Skin epidermis (tissue), 12 donors: Measurements from ENCODE around the gene DDIT4L.
"Not testable (repeated sequence)": the region's sequence is repeated elsewhere in the genome, so short reads cannot be mapped to it uniquely, and the experiment has no call there.

Experiments
- H3K27ac ChIP-seq, 21 experiments: fragments of 200-600 bp; sonication (generic) in 11 of 21; one replicate each; pipeline ENCODE4 v1.5.0; 2020; ENCODE audit warnings: mild to moderate bottlenecking in 3 of 21, inconsistent platforms in 2 of 21, moderate library complexity in 2 of 21
- H3K4me3 ChIP-seq, 7 experiments: fragments of 200-600 bp; sonication (generic) in 2 of 7; one replicate each; pipeline ENCODE4 v1.5.0; 2020; ENCODE audit warnings: inconsistent platforms in 2 of 7, mild to moderate bottlenecking in 2 of 7, moderate library complexity in 1 of 7

The DDIT4L gene

DNA sequence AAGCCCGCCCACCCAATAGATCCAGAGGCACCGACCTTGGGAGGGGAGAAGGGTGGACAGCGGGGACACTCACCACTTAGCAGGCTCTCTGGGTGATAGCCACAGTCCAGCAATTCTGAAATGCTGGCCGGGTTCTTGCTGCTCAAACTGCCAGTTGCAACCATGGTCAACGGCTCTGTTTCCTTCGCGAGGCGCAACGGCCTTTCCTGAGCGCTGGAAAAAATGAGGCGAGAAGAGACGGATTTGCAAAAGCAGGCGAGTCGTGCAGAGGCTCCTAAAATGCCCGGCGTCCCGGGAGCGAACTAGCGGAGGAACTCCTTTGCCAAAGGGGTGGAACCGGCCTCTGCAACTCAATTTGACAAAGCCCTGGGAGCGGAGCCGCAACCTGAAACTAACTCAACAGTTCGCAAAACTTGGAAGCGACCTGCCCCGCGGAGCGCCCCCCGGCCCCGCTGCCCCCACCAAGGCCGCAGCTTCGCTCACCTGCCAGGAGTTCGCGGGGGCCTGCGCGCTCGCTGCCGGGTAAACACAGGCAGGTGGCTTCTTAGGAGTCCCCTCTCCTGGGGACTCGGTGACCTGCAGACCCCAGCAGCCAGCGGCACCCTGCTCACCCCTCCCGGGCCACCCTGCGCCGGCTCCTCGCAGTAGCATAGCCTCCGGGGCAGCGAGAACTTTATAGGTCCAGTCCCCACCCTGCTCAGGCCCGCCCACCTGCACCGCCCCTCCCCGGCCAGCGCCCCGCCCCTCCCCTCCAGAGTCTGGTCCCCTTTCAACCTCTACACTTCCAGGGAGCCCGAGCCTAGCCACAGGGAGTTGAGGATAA lies at the start of gene DDIT4L:
Gene DDIT4L (minus strand): TSS at position 649 of the 823 bp plus-strand sequence. CDS start 485 bp downstream, at position 164.
- H3K4me3 ChIP-seq = peak within 1 kb of the TSS; percentile 40 to 57 (median 50)
- H3K27ac ChIP-seq = peak within 1 kb of the TSS in 4 of 21 experiments; percentile 9 to 60 (median 40)

DNA sequence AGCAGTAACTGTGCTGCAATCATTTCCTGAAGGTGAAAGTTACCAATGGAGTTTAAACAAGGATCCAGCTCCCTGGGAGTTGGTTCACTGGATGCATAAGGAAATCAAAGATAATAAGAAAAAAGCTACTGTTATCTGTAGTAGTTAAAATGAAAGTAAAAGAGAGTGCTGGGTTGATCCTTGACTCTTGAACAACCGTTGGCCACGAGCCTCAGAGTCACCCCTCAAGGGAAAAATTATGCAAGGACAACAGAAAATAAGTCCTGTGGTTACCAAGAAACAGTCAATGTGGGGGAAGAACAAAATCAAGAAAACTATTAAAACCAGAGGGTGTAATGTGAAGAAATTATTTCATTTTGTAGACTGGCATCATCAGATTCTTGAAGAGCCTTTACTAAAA lies 49.7 kb upstream of the DDIT4L start:
- Histone ChIP-seq H3K27ac (no peak overlapping the region), H3K4me3 (no peak overlapping the region)

- Histone ChIP-seq H3K4me3 (no peak overlapping the region), H3K27ac (no peak overlapping the region)
These were observed 34.5 kb upstream of the DDIT4L start for GRCh38 chr4:100224721-100225120.

GRCh38 chr4:100224160-100224559 lies 33.9 kb upstream of the DDIT4L start:
- Histone ChIP-seq H3K27ac (no peak overlapping the region), H3K4me3 (no peak overlapping the region)

DNA sequence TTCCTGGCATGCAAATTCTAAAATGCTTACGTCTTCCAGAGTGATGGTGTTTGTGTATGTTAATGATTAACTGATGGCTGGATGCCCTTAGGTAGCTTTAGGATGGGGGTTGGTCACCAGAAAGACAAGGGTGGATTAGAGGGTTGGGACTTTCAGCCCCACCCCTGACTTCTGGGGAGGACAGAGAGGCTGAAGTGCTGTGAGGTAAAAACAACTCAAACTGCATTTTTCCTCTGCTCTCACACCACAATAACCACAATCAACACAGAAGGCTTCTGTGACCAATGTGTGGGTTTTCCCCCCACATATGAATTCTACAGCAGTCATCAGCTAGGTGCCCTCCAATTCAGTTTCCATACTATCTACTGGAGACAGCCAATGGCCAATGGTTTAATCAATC lies 18.7 kb upstream of the DDIT4L start:
- H3K4me3 ChIP-seq = no peak overlapping the region
- no peak overlapping the region for H3K27ac ChIP-seq

GRCh38 chr4:100208459-100208858 lies 18.2 kb upstream of the DDIT4L start:
- Histone ChIP-seq H3K4me3 (no peak overlapping the region), H3K27ac (no peak overlapping the region)

DNA sequence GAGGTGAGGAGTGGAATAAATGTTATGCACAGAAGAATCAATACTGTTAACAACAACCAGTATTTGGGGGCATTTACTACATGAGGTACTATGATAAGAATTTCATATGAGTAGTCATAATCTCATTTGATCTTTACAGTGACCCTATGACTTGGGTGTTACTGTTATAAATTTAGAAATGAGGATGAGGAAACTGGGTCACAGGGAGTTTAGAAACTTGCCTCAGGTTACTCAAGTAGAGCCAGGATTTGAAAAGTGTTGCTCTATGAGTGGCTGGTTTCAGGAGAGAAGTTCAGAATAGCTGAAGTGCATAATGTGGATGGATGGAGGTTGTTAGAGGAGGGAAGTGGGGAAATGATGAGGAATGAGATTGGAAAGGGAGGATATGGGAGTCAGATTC lies 16.6 kb upstream of the DDIT4L start:
- no peak overlapping the region for H3K27ac ChIP-seq
- no peak overlapping the region for H3K4me3 ChIP-seq

- H3K4me3 ChIP-seq = no peak overlapping the region
- H3K27ac ChIP-seq = no peak overlapping the region
These were observed 7.8 kb upstream of the DDIT4L start for GRCh38 chr4:100198061-100198460.

DNA sequence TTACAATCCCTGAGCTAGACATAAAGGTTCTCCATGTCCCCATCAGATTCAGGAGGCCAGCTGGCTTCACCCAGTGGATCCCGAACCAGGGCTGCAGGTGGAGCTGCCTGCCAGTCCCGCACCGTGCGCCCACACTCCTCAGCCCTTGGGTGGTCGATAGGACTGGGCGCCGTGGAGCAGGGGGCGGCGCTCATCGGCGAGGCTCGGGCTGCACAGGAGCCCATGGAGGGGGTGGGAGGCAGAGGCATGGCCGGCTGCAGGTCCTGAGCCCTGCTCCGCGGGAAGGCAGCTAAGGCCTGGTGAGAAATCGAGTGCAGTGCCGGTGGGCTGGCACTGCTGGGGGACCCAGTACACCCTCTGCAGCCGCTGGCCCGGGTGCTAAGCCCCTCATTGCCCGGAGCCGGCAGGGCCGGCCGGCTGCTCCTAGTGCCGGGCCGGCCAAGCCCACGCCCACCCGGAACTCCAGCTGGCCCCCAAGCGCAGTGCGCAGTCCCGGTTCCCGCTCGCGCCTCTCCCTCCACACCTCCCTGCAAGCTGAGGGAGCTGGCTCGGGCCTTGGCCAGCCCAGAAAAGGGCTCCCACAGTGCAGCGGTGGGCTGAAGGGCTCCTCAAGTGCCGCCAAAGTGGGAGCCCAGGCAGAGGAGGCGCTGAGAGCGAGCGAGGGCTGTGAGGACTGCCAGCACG lies 6.3 kb upstream of the DDIT4L start:
- H3K27ac ChIP-seq, H3K4me3 ChIP-seq: not testable (repeated sequence)

DNA sequence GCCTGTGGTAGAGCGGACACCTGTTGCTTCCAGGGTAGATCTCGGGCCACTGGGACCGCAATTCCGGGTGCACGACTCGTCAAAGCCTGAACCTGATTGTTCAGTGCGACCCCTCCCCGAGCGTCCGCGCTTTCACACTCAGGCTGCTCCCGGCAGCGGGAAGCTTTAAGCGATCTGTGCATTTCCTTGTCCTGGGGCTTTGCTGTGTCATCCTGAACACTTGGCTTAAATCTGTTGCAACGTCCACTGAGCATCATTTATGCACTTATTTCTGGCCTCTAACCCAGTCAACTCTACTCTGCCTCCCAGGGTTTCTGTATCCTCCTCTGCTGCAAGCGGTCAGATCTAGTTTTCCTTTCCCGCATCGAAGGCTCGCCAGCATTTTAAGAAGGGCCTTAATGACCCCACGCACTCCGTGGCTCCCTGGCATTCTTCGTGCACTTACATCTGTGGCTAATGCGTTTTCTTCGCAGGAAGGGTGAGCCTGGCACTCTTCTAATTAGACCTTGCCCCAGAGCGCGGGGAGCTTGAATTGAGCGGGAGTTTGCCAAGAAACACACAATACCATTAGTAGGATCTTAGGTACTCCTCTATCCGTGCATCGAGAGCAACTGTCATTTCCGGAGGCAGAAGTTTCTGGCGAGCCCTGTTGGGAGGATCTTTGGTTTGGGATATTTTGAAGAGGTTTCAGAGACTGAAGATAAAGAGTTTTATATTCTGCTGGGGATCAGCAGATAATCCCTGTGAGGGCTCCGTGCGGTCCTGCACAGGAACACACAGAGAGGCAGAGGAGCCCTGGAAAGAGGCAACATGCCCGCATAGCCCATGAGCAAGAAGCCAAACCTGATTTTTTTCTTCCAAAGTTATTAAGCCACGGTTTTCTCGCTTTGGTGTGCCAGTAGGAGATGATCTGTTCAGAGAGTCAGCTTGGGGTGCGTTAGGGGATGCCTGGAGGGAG lies 654 bp upstream of the DDIT4L start:
- H3K27ac ChIP-seq = peak overlapping the region in 4 of 21 experiments; percentile 9 to 60 (median 40)
- H3K4me3 ChIP-seq = peak overlapping the region; percentile 40 to 57 (median 50)

- H3K27ac ChIP-seq = no peak overlapping the region
- H3K4me3 ChIP-seq = no peak overlapping the region
These were observed 1.4 kb downstream of the DDIT4L start for GRCh38 chr4:100188829-100189228.

- Histone ChIP-seq H3K4me3 (no peak overlapping the region), H3K27ac (no peak overlapping the region)
These were observed 2.5 kb downstream of the DDIT4L start for GRCh38 chr4:100187781-100188180.

- H3K27ac ChIP-seq = no peak overlapping the region
- H3K4me3 ChIP-seq = no peak overlapping the region
These were observed 5.5 kb downstream of the DDIT4L start for GRCh38 chr4:100184787-100185186.

DNA sequence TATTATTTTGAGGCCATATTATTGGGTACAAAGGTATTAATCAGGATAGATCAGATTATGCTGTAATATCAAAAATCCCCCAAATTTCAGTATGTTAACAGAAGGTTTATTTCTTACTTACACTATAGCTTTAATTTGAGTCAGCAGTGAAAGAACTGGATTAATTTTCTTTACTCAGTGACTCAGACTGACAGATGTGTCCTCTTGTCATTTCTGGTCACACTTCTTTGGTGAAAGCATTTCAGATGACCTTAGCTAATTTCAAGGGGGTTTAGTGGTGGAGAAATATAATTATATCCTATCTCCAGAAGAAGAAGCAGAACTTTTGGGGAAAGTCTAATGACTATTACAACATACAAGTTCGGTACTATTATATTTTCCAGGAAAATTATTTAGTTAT lies 12.4 kb downstream of the DDIT4L start:
- H3K27ac ChIP-seq = no peak overlapping the region
- H3K4me3 ChIP-seq = no peak overlapping the region

DNA sequence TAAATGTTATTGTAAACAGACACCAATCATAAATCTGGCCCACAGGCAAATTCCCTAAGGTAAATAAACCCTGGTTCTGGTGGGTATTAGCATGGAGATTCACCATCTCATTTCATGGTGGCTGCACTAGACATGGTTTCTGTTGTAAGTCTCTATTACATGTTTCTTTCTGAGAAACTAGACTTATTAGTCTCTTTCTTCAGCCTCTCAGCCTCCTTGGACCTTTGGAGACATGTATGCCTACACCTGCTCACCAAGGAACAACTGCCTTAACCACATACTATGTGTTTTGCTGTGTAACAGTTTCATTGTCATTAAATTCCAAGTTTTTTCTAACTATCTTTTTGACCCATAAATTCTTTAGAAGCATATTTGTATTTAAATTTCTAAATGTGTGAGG lies 13.1 kb downstream of the DDIT4L start:
- Histone ChIP-seq H3K27ac (no peak overlapping the region), H3K4me3 (no peak overlapping the region)

DNA sequence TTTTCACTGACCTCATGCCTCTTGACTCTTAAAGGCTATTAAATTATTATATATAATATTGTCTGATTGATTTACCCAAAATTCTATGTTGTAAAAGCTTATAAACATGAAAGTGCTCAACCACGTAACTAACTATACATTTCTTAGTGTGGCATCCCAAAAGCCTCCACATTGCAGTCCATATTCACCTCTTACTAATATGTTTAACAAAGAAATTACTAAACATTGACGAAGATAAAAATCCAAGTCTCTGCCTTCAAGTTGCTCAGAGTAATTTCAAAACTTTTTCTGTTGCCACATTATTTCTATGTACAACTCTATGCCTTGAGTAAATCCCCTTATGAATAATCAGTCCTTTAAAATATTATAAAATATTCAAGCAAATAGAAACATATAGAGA lies 14.4 kb downstream of the DDIT4L start:
- no peak overlapping the region for H3K27ac ChIP-seq
- H3K4me3 ChIP-seq = no peak overlapping the region

DNA sequence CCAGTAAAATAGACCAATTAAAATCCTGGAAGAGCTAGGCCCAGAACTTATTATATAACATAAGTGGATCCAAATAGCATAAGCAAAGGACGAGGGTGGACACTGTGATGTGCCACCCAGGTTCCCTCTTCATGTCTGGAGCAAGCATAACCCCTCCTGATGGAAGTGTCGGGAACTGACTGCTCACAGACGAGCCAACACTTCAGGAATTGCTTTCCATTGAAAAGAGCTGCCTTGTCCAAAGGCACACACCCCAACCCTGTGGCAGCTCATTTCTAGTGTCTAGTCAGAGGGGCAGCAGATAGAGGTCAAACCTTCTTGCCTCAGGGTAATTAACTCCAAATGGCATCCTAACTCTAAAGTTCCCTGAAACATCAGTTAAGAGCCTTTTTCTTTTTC lies 15.3 kb downstream of the DDIT4L start:
- no peak overlapping the region for H3K27ac ChIP-seq
- H3K4me3 ChIP-seq = no peak overlapping the region

GRCh38 chr4:100170986-100171385 lies 19.3 kb downstream of the DDIT4L start:
- Histone ChIP-seq H3K4me3 (no peak overlapping the region), H3K27ac (no peak overlapping the region)

- Histone ChIP-seq H3K4me3 (no peak overlapping the region), H3K27ac (peak overlapping the region in 1 of 21 experiments; percentile 11)
These were observed 20.5 kb downstream of the DDIT4L start for GRCh38 chr4:100169491-100170485.
